ENCODE data around the gene CDH4. TPM values are rescaled to one million over a fixed set of nuclear protein-coding genes. Genes with fewer than 3 reads are reported as not detected.

The CDH4 gene
- total and polyA plus RNA-seq, 2 donors (not counting 1 experiment from before 2014, with no cell fraction given), result not detected

DNA sequence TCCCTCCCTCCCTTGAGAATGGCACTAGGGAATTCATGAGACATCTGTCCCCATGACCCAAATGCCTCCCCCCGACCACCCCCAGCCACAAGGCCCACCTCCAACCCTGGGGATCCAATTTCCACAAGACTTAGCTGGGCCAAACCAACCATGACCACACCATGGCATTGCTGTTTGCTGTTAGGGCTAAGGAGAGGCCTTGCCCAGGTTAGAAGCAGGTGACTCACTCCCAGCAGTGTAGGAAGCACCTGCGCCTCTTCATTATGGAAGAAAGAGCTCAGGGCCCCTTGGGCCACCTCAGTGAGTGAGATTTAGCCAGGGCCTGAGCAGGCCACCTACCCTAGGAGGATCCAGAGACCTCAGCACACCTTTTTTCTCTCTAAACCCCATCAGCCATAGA lies 475.7 kb downstream of the CDH4 start:
- H3K4me2 ChIP-seq (replicated peaks; ENCODE audit: low read depth, low read length, poor library complexity, severe bottlenecking), result no peak overlapping the region
- DNase-seq (no peak), ATAC-seq (ENCODE audit: low read depth) (no peak)
- TF ChIP-seq, protein P1, sequence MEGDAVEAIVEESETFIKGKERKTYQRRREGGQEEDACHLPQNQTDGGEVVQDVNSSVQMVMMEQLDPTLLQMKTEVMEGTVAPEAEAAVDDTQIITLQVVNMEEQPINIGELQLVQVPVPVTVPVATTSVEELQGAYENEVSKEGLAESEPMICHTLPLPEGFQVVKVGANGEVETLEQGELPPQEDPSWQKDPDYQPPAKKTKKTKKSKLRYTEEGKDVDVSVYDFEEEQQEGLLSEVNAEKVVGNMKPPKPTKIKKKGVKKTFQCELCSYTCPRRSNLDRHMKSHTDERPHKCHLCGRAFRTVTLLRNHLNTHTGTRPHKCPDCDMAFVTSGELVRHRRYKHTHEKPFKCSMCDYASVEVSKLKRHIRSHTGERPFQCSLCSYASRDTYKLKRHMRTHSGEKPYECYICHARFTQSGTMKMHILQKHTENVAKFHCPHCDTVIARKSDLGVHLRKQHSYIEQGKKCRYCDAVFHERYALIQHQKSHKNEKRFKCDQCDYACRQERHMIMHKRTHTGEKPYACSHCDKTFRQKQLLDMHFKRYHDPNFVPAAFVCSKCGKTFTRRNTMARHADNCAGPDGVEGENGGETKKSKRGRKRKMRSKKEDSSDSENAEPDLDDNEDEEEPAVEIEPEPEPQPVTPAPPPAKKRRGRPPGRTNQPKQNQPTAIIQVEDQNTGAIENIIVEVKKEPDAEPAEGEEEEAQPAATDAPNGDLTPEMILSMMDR (IDR thresholded peaks at IDR 0.05), result no peak
- no peak for TF ChIP-seq EZH2 (IDR thresholded peaks at IDR 0.05; ENCODE audit: borderline replicate concordance, insufficient read depth, low read depth, low read length, poor library complexity, severe bottlenecking)
- no peaks in the 10 kb centered on the region for H3K36me3 ChIP-seq (replicated peaks in 1 of 2; ENCODE audit: control extremely low read depth in 1 of 2, control insufficient read depth in 1 of 2, extremely low read depth in 1 of 2, insufficient read depth in 2 of 2, low read length in 1 of 2)
- ChIA-PET CTCF (no interaction called here), POLR2A (no interaction called here)
- Mint-ChIP-seq H3K27ac (no peak overlapping the region), H3K27me3 (no peaks in the 10 kb centered on the region), H3K4me1 (no peaks in the 10 kb centered on the region), H3K9me3 (ENCODE audit: insufficient read depth) (no peaks in the 10 kb centered on the region), H3K4me3 (no peak overlapping the region)
- WGBS (ENCODE audit: insufficient coverage), result 86% methylated on average over 1 of the region's 2 CpGs
- H3K27ac ChIP-seq (ENCODE audit: low read length in 2 of 2), result no peak overlapping the region
- no peaks in the 10 kb centered on the region for H3K79me2 ChIP-seq (ENCODE audit: control insufficient read depth, insufficient read depth, low read length)
- no peak overlapping the region for H2AFZ ChIP-seq (ENCODE audit: insufficient read depth, low read depth, low read length, poor library complexity, severe bottlenecking)
- intact Hi-C loops (cut with micrococcal nuclease), result no loop called here
- H4K20me1 ChIP-seq (ENCODE audit: control insufficient read depth, insufficient read depth, low read length, poor library complexity, severe bottlenecking), result no peaks in the 10 kb centered on the region
- H3K9me3 ChIP-seq (ENCODE audit: control extremely low read depth in 1 of 3, control insufficient read depth in 2 of 3, insufficient read depth in 1 of 3, low read length in 2 of 3), result peaks cover 0 to 25% (median 0%) of the 10 kb centered on the region in 3 donors
- H3K9ac ChIP-seq (ENCODE audit: low read length), result no peak overlapping the region
- H3K4me1 ChIP-seq (ENCODE audit: control insufficient read depth in 2 of 2, insufficient read depth in 2 of 2, low read length in 2 of 2), result no peaks in the 10 kb centered on the region
- H3K4me3 ChIP-seq (ENCODE audit: control extremely low read depth in 1 of 5, extremely low read depth in 1 of 5, insufficient read depth in 1 of 5, low read depth in 2 of 5, low read length in 4 of 5), result no peak overlapping the region
- no peaks in the 10 kb centered on the region for H3K27me3 ChIP-seq (replicated peaks in 1 of 4; ENCODE audit: control extremely low read depth in 1 of 4, control insufficient read depth in 3 of 4, insufficient read depth in 4 of 4, low read length in 3 of 4)

DNA sequence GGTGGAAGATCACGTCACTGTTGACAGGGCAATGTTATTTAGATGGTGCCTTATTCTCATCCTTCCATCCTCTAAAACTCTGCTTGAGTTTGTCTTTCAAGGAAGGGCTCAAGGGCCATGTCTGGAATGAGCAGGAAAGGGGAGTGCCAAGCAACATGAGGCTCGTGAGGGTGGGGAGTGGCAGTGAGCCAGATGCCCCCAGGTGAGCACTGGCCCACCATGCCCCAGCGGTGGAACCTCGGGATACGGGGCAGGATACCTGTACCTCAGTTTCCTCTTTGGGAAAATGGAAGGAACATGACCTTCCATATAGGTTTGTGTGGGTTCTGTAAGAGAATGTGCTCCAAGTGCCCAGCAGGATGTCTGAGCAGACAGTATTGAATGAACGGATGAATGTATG lies 476.3 kb downstream of the CDH4 start:
- Histone ChIP-seq H3K4me2 (replicated peaks; ENCODE audit: low read depth, low read length, poor library complexity, severe bottlenecking) (no peak overlapping the region), H3K9me3 (ENCODE audit: control extremely low read depth in 1 of 3, control insufficient read depth in 2 of 3, insufficient read depth in 1 of 3, low read length in 2 of 3) (peaks cover 0 to 25% (median 0%) of the 10 kb centered on the region in 3 donors), H3K36me3 (replicated peaks in 1 of 2; ENCODE audit: control extremely low read depth in 1 of 2, control insufficient read depth in 1 of 2, extremely low read depth in 1 of 2, insufficient read depth in 2 of 2, low read length in 1 of 2) (no peaks in the 10 kb centered on the region), H3K4me3 (ENCODE audit: control extremely low read depth in 1 of 5, extremely low read depth in 1 of 5, insufficient read depth in 1 of 5, low read depth in 2 of 5, low read length in 4 of 5) (no peak overlapping the region), H4K20me1 (ENCODE audit: control insufficient read depth, insufficient read depth, low read length, poor library complexity, severe bottlenecking) (no peaks in the 10 kb centered on the region), H3K4me1 (ENCODE audit: control insufficient read depth in 2 of 2, insufficient read depth in 2 of 2, low read length in 2 of 2) (no peaks in the 10 kb centered on the region), H3K79me2 (ENCODE audit: control insufficient read depth, insufficient read depth, low read length) (no peaks in the 10 kb centered on the region), H3K27me3 (replicated peaks in 1 of 4; ENCODE audit: control extremely low read depth in 1 of 4, control insufficient read depth in 3 of 4, insufficient read depth in 4 of 4, low read length in 3 of 4) (no peaks in the 10 kb centered on the region), H3K27ac (ENCODE audit: low read length in 2 of 2) (no peak overlapping the region), H3K9ac (ENCODE audit: low read length) (no peak overlapping the region), H2AFZ (ENCODE audit: insufficient read depth, low read depth, low read length, poor library complexity, severe bottlenecking) (no peak overlapping the region)
- Mint-ChIP-seq H3K4me1 (no peaks in the 10 kb centered on the region), H3K27ac (no peak overlapping the region), H3K4me3 (no peak overlapping the region), H3K9me3 (ENCODE audit: insufficient read depth) (no peaks in the 10 kb centered on the region), H3K27me3 (no peaks in the 10 kb centered on the region)
- ChIA-PET CTCF (no interaction called here), POLR2A (no interaction called here)
- WGBS (ENCODE audit: insufficient coverage), result 93% methylated on average over 4 of the region's 6 CpGs
- TF ChIP-seq, protein P1 (IDR thresholded peaks at IDR 0.05), result no peak
- TF ChIP-seq EZH2 (IDR thresholded peaks at IDR 0.05; ENCODE audit: borderline replicate concordance, insufficient read depth, low read depth, low read length, poor library complexity, severe bottlenecking), result no peak
- DNase-seq (no peak), ATAC-seq (ENCODE audit: low read depth) (no peak)
- intact Hi-C loops (cut with micrococcal nuclease), result no loop called here

Data from B cell (primary cell).